ENCODE measurements around the gene AHCY. TPM values are rescaled to one million over a fixed set of nuclear protein-coding genes. Genes with fewer than 3 reads are reported as not detected.
"Not testable (repeated sequence)": the region's sequence is repeated elsewhere in the genome, so short reads cannot be mapped to it uniquely, and the experiment has no call there.

The AHCY gene
- total RNA-seq, 1 donor from 2014 or later: 59.6 TPM

DNA sequence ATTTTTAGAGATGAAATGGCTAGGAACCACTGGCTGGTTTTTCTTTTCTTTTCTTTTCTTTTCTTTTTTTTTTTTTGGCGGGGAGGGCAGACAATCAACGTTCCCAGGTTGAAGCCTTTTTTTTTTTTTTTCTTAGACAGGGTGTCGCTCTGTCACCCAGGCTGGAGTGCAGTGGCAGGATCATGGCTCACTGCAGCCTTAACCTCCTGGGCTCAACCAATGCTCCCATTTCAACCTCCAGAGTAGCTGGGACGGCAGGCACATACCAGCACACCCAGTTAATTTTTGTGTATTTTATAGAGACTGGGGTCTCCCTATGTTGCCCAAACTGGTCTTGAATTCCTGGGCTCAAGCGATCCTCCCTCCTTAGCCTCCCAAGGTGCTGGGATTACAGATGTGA, 41.1 kb upstream of the AHCY start:
- intact Hi-C loops (cut with DNase I): no loop called here
- no peak for TF ChIP-seq CTCF (IDR thresholded peaks at IDR 0.05)
- no peaks in the 10 kb centered on the region for H3K36me3 ChIP-seq
- H3K4me1 ChIP-seq: no peaks in the 10 kb centered on the region
- no peaks in the 10 kb centered on the region for H3K9me3 ChIP-seq
- ATAC-seq (no peak), DNase-seq (no peak)
- H3K27ac ChIP-seq: no peak overlapping the region
- H3K4me3 ChIP-seq: no peak overlapping the region
- no peaks in the 10 kb centered on the region for H3K27me3 ChIP-seq

GRCh38 chr20:34343458-34344211, 40.5 kb upstream of the AHCY start:
- no peaks in the 10 kb centered on the region for H3K36me3 ChIP-seq
- no peaks in the 10 kb centered on the region for H3K27me3 ChIP-seq
- no peaks in the 10 kb centered on the region for H3K4me1 ChIP-seq
- intact Hi-C loops (cut with DNase I): no loop called here
- DNase-seq (no peak), ATAC-seq (no peak)
- no peak overlapping the region for H3K4me3 ChIP-seq
- no peak overlapping the region for H3K27ac ChIP-seq
- no peaks in the 10 kb centered on the region for H3K9me3 ChIP-seq
- no peak for TF ChIP-seq CTCF (IDR thresholded peaks at IDR 0.05)

- H3K36me3 ChIP-seq; H3K27ac ChIP-seq; DNase-seq; H3K9me3 ChIP-seq; H3K27me3 ChIP-seq; H3K4me3 ChIP-seq; ATAC-seq; H3K4me1 ChIP-seq; intact Hi-C loops (cut with DNase I): not testable (repeated sequence)
These were observed 38.0 kb upstream of the AHCY start for GRCh38 chr20:34341199-34341598.

GRCh38 chr20:34340726-34341125, 37.6 kb upstream of the AHCY start:
- ATAC-seq; H3K4me3 ChIP-seq; H3K27ac ChIP-seq; H3K9me3 ChIP-seq; intact Hi-C loops (cut with DNase I); H3K4me1 ChIP-seq; H3K27me3 ChIP-seq; DNase-seq; H3K36me3 ChIP-seq: not testable (repeated sequence)

GRCh38 chr20:34337982-34338726, 35.0 kb upstream of the AHCY start:
- Histone ChIP-seq H3K4me3 (no peak overlapping the region), H3K27ac (no peak overlapping the region), H3K27me3 (no peaks in the 10 kb centered on the region), H3K36me3 (no peaks in the 10 kb centered on the region), H3K9me3 (no peaks in the 10 kb centered on the region), H3K4me1 (no peaks in the 10 kb centered on the region)
- ATAC-seq (peak; percentile 36), DNase-seq (no peak)
- no peak for TF ChIP-seq CTCF (IDR thresholded peaks at IDR 0.05)
- intact Hi-C loops (cut with DNase I): no loop called here

GRCh38 chr20:34337544-34337943, 34.4 kb upstream of the AHCY start:
- no peak overlapping the region for H3K4me3 ChIP-seq
- H3K27me3 ChIP-seq: no peaks in the 10 kb centered on the region
- no peaks in the 10 kb centered on the region for H3K9me3 ChIP-seq
- no peak overlapping the region for H3K27ac ChIP-seq
- no peak for DNase-seq
- no peaks in the 10 kb centered on the region for H3K36me3 ChIP-seq
- no peak for TF ChIP-seq CTCF (IDR thresholded peaks at IDR 0.05)
- H3K4me1 ChIP-seq: no peaks in the 10 kb centered on the region
- intact Hi-C loops (cut with DNase I): no loop called here
- no peak for ATAC-seq
